H9 (cell line): ENCODE data around the gene CUEDC2. TPM values are rescaled to one million over a fixed set of nuclear protein-coding genes. Genes with fewer than 3 reads are reported as not detected.

ENCODE experiments used
- DNase-seq: peaks from one replicate; pipeline ENCODE4 v3.0.0-alpha.2; 2017
- H2AFZ ChIP-seq: one replicate; pipeline ENCODE4 v1.6.1; 2013; ENCODE audit warnings: mild to moderate bottlenecking, low read length, control low read depth, moderate library complexity
- H2AK5ac ChIP-seq: 2 replicates; pipeline ENCODE4 v1.6.1; 2013; ENCODE audit warnings: low read length, control low read depth, mixed read lengths; ENCODE audit not compliant: insufficient read length
- H2BK120ac ChIP-seq: one replicate; pipeline ENCODE4 v1.6.1; 2013; ENCODE audit warnings: low read depth, mild to moderate bottlenecking, low read length, control low read depth, inconsistent platforms; ENCODE audit not compliant: poor library complexity, severe bottlenecking
- H2BK12ac ChIP-seq: 2 replicates; pipeline ENCODE4 v1.6.1; 2013; ENCODE audit warnings: low read length, control low read depth, mixed read lengths, low read depth; ENCODE audit not compliant: insufficient read length
- H2BK15ac ChIP-seq: 2 replicates; pipeline ENCODE4 v1.6.1; 2013; ENCODE audit warnings: low read depth, low read length, control low read depth
- H2BK20ac ChIP-seq: one replicate; pipeline ENCODE4 v1.6.1; 2013; ENCODE audit warnings: low read depth, mild to moderate bottlenecking, low read length, control low read depth, inconsistent platforms; ENCODE audit not compliant: poor library complexity, severe bottlenecking
- H2BK5ac ChIP-seq: 2 replicates; pipeline ENCODE4 v1.6.1; 2013; ENCODE audit warnings: low read length, control low read depth, mixed read lengths; ENCODE audit not compliant: insufficient read length
- H3K14ac ChIP-seq: 2 replicates; pipeline ENCODE4 v1.6.1; 2013; ENCODE audit warnings: low read length, control low read depth; ENCODE audit not compliant: insufficient read depth
- H3K18ac ChIP-seq: 2 replicates; pipeline ENCODE4 v1.6.1; 2013; ENCODE audit warnings: low read depth, mild to moderate bottlenecking, mixed read lengths, low read length, control low read depth; ENCODE audit not compliant: insufficient read length
- H3K23ac ChIP-seq: 2 replicates; pipeline ENCODE4 v1.6.1; 2013; ENCODE audit warnings: low read length, control low read depth, mixed read lengths, low read depth; ENCODE audit not compliant: insufficient read length
- H3K23me2 ChIP-seq: 2 replicates; pipeline ENCODE4 v1.6.1; 2013; ENCODE audit warnings: low read depth, mild to moderate bottlenecking, mixed read lengths, low read length, control low read depth; ENCODE audit not compliant: insufficient read length, poor library complexity, severe bottlenecking
- H3K27ac ChIP-seq: 2 replicates; pipeline ENCODE4 v1.5.1; 2013; ENCODE audit warnings: low read length, control low read depth, mixed read lengths, low read depth; ENCODE audit not compliant: insufficient read length
- H3K27me3 ChIP-seq: 2 replicates; pipeline ENCODE4 v1.6.1; 2013; ENCODE audit warnings: low read length, control low read depth, inconsistent platforms; ENCODE audit not compliant: insufficient read depth
- H3K4ac ChIP-seq: 2 replicates; pipeline ENCODE4 v1.6.1; 2013; ENCODE audit warnings: low read depth, mild to moderate bottlenecking, control low read depth, inconsistent platforms, low read length, moderate library complexity
- H3K4me1 ChIP-seq: 2 replicates; pipeline ENCODE4 v1.6.1; 2013; ENCODE audit warnings: low read length, control low read depth, inconsistent platforms; ENCODE audit not compliant: insufficient read depth
- H3K4me2 ChIP-seq: 2 replicates; pipeline ENCODE4 v1.6.1; 2013; ENCODE audit warnings: low read length, control low read depth, mixed read lengths; ENCODE audit not compliant: insufficient read length, insufficient read depth
- H3K56ac ChIP-seq: 2 replicates; pipeline ENCODE4 v1.6.1; 2013; ENCODE audit warnings: low read depth, mild to moderate bottlenecking, mixed read lengths, low read length, control low read depth; ENCODE audit not compliant: insufficient read length
- H3K79me1 ChIP-seq: 2 replicates; pipeline ENCODE4 v1.6.1; 2013; ENCODE audit warnings: low read depth, mild to moderate bottlenecking, moderate library complexity, low read length, control low read depth, inconsistent platforms; ENCODE audit not compliant: insufficient read depth, poor library complexity, severe bottlenecking
- H3K79me2 ChIP-seq: 2 replicates; pipeline ENCODE4 v1.6.1; 2013; ENCODE audit warnings: low read length, control low read depth, inconsistent platforms; ENCODE audit not compliant: insufficient read depth
- H3K9ac ChIP-seq: 2 replicates; pipeline ENCODE4 v1.6.1; 2013; ENCODE audit warnings: low read length, control low read depth, mixed read lengths; ENCODE audit not compliant: insufficient read length; ENCODE audit errors: extremely low read depth
- H3K9me3 ChIP-seq: one replicate; pipeline ENCODE4 v1.6.1; 2013; ENCODE audit warnings: low read depth, low read length, inconsistent platforms; ENCODE audit not compliant: control insufficient read depth
- H3T11ph ChIP-seq: one replicate; pipeline ENCODE4 v1.6.1; 2013; ENCODE audit warnings: mild to moderate bottlenecking, low read length, control low read depth, inconsistent platforms
- H4K20me1 ChIP-seq: one replicate; pipeline ENCODE4 v1.6.1; 2013; ENCODE audit not compliant: control insufficient read depth, insufficient read length, insufficient read depth
- H4K5ac ChIP-seq: 2 replicates; pipeline ENCODE4 v1.6.1; 2013; ENCODE audit warnings: low read depth, mild to moderate bottlenecking, mixed read lengths, low read length, control low read depth; ENCODE audit not compliant: insufficient read length
- H4K8ac ChIP-seq: replicated peaks from 2 replicates; pipeline ENCODE4 v1.6.1; 2013; ENCODE audit warnings: low read length, control low read depth, mixed read lengths, low read depth; ENCODE audit not compliant: insufficient read length
- H4K91ac ChIP-seq: 2 replicates; pipeline ENCODE4 v1.6.1; 2013; ENCODE audit warnings: low read depth, mild to moderate bottlenecking, moderate library complexity, mixed read lengths, low read length, control low read depth; ENCODE audit not compliant: insufficient read length
- H3K27ac Mint-ChIP-seq, 3 experiments: 2 replicates in 2 of 3; 3 replicates in 1 of 3; pipeline ENCODE4 v1.8.0; 2020 to 2021; ENCODE audit warnings: mixed read lengths in 3 of 3, mild to moderate bottlenecking in 1 of 3, moderate library complexity in 1 of 3
- H3K27me3 Mint-ChIP-seq: 2 replicates; pipeline ENCODE4 v1.8.0; 2021; ENCODE audit warnings: low read depth, mild to moderate bottlenecking, moderate library complexity, mixed read lengths
- H3K36me3 Mint-ChIP-seq, 3 experiments: 2 replicates in 2 of 3; 3 replicates in 1 of 3; pipeline ENCODE4 v1.8.0; 2020 to 2021; ENCODE audit warnings: low read depth in 3 of 3, mixed read lengths in 3 of 3; ENCODE audit not compliant: insufficient read depth in 1 of 3
- H3K4me1 Mint-ChIP-seq, 2 experiments: 2 replicates each; pipeline ENCODE4 v1.8.0; 2020; ENCODE audit warnings: mixed read lengths in 2 of 2
- H3K4me3 Mint-ChIP-seq, 2 experiments: 2 replicates in 1 of 2; 3 replicates in 1 of 2; pipeline ENCODE4 v1.8.0; 2020 to 2021; ENCODE audit warnings: mild to moderate bottlenecking in 2 of 2, mixed read lengths in 2 of 2, moderate library complexity in 1 of 2
- H3K9me3 Mint-ChIP-seq, 2 experiments: 2 replicates in 1 of 2; 3 replicates in 1 of 2; pipeline ENCODE4 v1.8.0; 2020; ENCODE audit warnings: mild to moderate bottlenecking in 2 of 2, mixed read lengths in 2 of 2, moderate library complexity in 1 of 2
- WGBS: extraction: QIAGEN DNeasy Blood & Tissue Kit; methylation state at CpG from one replicate; pipeline ENCODE4 v1.1.7; 2013; ENCODE audit warnings: missing lambda C conversion rate, low lambda C conversion rate, mixed read lengths; ENCODE audit not compliant: insufficient read length; ENCODE audit errors: extremely low coverage; 5-methylcytosine and 5-hydroxymethylcytosine counted together
- total RNA-seq: library from RNA; stranded (reverse); gene quantifications from 2 replicates; pipeline ENCODE4 v1.2.1, GENCODE V29; 2021
- TF ChIP-seq, protein P1 (sequence below): fragments of 200-600 bp; sonication (generic); conservative IDR thresholded peaks from 3 replicates; pipeline ENCODE4 v1.8.0; 2021; ENCODE audit warnings: antibody characterized with exemption, mild to moderate bottlenecking

Gene CUEDC2
- total RNA-seq, 1 experiment from 2014 or later, result 41.2 TPM

DNA sequence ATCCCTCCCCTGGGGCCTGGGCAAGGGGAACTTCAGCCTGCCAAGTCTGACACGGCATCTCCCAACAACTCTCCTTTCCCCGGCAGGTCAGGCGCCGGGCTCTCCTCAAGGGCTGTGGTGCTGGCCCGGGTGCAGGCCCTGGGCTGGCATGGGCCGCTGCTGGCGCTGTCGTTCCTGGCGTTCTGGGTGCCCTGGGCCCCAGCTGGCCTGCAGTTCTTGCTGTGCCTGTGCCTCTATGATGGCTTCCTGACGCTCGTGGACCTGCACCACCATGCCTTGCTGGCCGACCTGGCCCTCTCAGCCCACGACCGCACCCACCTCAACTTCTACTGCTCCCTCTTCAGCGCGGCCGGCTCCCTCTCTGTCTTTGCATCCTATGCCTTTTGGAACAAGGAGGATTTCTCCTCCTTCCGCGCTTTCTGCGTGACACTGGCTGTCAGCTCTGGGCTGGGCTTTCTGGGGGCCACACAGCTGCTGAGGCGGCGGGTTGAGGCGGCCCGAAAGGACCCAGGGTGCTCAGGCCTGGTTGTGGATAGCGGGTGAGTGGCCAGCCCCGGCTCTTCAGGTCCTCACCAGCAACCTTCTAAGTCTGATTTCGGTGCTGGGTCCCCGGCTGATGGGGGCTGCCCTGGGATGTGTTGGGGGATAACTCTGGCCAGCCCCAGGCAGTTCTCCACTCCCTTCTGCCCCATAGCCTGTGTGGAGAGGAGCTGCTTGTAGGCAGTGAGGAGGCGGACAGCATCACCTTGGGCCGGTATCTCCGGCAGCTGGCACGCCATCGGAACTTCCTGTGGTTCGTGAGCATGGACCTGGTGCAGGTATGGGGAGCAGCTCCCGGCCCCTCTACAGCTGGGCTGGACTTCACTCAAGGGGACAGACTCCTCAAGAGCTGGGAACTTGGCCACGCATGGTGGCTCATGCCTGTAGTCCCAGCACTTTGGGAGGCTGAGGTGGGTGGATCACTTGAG is 38.5 kb upstream of the CUEDC2 start:
- no peaks in the 10 kb centered on the region for H3K79me1 ChIP-seq
- H4K8ac ChIP-seq, result no peak overlapping the region
- no peak for DNase-seq
- no peaks in the 10 kb centered on the region for H3K27me3 ChIP-seq
- no peak overlapping the region for H2BK120ac ChIP-seq
- Mint-ChIP-seq H3K36me3 (peaks cover 7 to 22% (median 16%) of the 10 kb centered on the region in 3 experiments; a peak in 6 of 7 replicates), H3K4me1 (peaks cover 0 to 2% of the 10 kb centered on the region in 2 experiments; a peak in 1 of 4 replicates), H3K27me3 (no peaks in the 10 kb centered on the region; the same call in none of the 2 replicates), H3K27ac (no peak overlapping the region; a peak in 1 of 7 replicates), H3K9me3 (no peaks in the 10 kb centered on the region), H3K4me3 (no peak overlapping the region)
- H2AK5ac ChIP-seq, result no peak overlapping the region
- H3K79me2 ChIP-seq, result no peaks in the 10 kb centered on the region
- H3T11ph ChIP-seq, result no peak overlapping the region
- no peak overlapping the region for H3K9ac ChIP-seq
- H3K27ac ChIP-seq, result no peak overlapping the region
- H3K56ac ChIP-seq, result no peak overlapping the region
- no peaks in the 10 kb centered on the region for H3K9me3 ChIP-seq
- H3K23ac ChIP-seq, result no peak overlapping the region
- no peak overlapping the region for H2BK20ac ChIP-seq
- no peaks in the 10 kb centered on the region for H3K23me2 ChIP-seq
- H3K4me1 ChIP-seq, result no peaks in the 10 kb centered on the region
- H4K20me1 ChIP-seq, result no peaks in the 10 kb centered on the region
- no peak overlapping the region; the same call in 1 of the 2 replicates for H3K14ac ChIP-seq
- TF ChIP-seq, protein P1, sequence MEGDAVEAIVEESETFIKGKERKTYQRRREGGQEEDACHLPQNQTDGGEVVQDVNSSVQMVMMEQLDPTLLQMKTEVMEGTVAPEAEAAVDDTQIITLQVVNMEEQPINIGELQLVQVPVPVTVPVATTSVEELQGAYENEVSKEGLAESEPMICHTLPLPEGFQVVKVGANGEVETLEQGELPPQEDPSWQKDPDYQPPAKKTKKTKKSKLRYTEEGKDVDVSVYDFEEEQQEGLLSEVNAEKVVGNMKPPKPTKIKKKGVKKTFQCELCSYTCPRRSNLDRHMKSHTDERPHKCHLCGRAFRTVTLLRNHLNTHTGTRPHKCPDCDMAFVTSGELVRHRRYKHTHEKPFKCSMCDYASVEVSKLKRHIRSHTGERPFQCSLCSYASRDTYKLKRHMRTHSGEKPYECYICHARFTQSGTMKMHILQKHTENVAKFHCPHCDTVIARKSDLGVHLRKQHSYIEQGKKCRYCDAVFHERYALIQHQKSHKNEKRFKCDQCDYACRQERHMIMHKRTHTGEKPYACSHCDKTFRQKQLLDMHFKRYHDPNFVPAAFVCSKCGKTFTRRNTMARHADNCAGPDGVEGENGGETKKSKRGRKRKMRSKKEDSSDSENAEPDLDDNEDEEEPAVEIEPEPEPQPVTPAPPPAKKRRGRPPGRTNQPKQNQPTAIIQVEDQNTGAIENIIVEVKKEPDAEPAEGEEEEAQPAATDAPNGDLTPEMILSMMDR, result no peak
- H3K18ac ChIP-seq, result no peak overlapping the region
- H3K4ac ChIP-seq, result no peak overlapping the region
- H2BK5ac ChIP-seq, result no peak overlapping the region
- no peak overlapping the region for H2BK12ac ChIP-seq
- H2AFZ ChIP-seq, result no peak overlapping the region
- no peak overlapping the region for H4K5ac ChIP-seq
- H2BK15ac ChIP-seq, result no peak overlapping the region
- no peak overlapping the region for H4K91ac ChIP-seq
- H3K4me2 ChIP-seq, result no peak overlapping the region
- WGBS, result no CpG with 5 or more reads among the region's 36 CpGs
